Activated CD4-positive, alpha-beta T cell treated with anti-CD3 and anti-CD28 coated beads for 36 hours (primary cell): ENCODE results near the gene BMP7. TPM values are rescaled to one million over a fixed set of nuclear protein-coding genes. Genes with fewer than 3 reads are reported as not detected.
"Not testable (repeated sequence)": the region's sequence is repeated elsewhere in the genome, so short reads cannot be mapped to it uniquely, and the experiment has no call there.

Experiments
- ATAC-seq: fragments of 200-7000 bp; cut with Tn5 transposase; one replicate; pipeline ENCODE4 v1.10.0; 2021; ENCODE audit warnings: mild to moderate bottlenecking, moderate library complexity
- CTCF ChIA-PET: fragments of 350-600 bp; sonication (Branson Sonifier 250); formaldehyde crosslinking; loops from one replicate; lab custom pipeline; 2021; ENCODE audit warnings: antibody characterized with exemption; lab: Charles Lee
- POLR2A ChIA-PET: fragments of 350-600 bp; sonication (Branson Sonifier 250); formaldehyde crosslinking; loops from one replicate; lab custom pipeline; 2021; ENCODE audit warnings: antibody characterized with exemption, inconsistent platforms; lab: Charles Lee
- DNase-seq: peaks from one replicate; pipeline ENCODE4 v3.0.0-alpha.2; 2020
- H3K27ac Mint-ChIP-seq: one replicate; pipeline ENCODE4 v1.8.0; 2021; ENCODE audit warnings: mixed read lengths
- H3K27me3 Mint-ChIP-seq: one replicate; pipeline ENCODE4 v1.8.0; 2021; ENCODE audit warnings: mixed read lengths
- H3K36me3 Mint-ChIP-seq: one replicate; pipeline ENCODE4 v1.8.0; 2021; ENCODE audit warnings: low read depth, mixed read lengths
- H3K4me1 Mint-ChIP-seq: one replicate; pipeline ENCODE4 v1.8.0; 2021; ENCODE audit warnings: mixed read lengths
- H3K4me3 Mint-ChIP-seq: one replicate; pipeline ENCODE4 v1.8.0; 2021; ENCODE audit warnings: mild to moderate bottlenecking, moderate library complexity, mixed read lengths
- H3K9me3 Mint-ChIP-seq: one replicate; pipeline ENCODE4 v1.8.0; 2021; ENCODE audit warnings: low read depth, mixed read lengths
- intact Hi-C, 2 experiments: fragments of 100-400 bp; cut with DNase I in 1 of 2; cut with micrococcal nuclease in 1 of 2; formaldehyde crosslinking; loops; one replicate each; pipeline versions ENCODE4 v1.14.2 to v1.15.1; 2022 to 2024; cut with DNase I, micrococcal nuclease
- total RNA-seq, 2 experiments: library from RNA; stranded (reverse); gene quantifications; one replicate each; pipeline ENCODE4 v1.2.3, GENCODE V29; 2021

The BMP7 gene
- total RNA-seq, 2 experiments from 2014 or later, result 0.41 TPM; not detected in 1

DNA sequence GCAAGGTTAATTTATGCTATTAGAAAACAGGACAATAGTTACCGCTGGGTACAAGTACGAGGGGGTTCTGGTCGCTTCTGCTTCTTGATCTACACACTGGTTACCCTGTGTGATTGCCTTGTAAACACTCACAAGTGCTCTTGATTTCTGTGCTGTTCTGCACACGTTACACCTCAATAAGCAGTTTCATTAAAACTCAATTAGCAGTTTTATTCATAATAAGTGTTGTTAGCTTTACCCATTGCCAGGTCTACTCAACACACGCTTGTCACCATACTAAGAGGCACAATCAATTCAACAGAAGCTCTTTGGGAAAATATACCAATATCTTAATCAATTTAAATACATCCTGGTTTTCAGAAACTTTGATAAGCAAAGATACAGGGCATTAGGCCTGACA is 20.4 kb downstream of the BMP7 start:
- DNase-seq (no peak), ATAC-seq (no peak)
- ChIA-PET CTCF (no interaction called here), POLR2A (no interaction called here)
- peaks cover under 1% of the 10 kb centered on the region for H3K4me1 Mint-ChIP-seq
- H3K27me3 Mint-ChIP-seq, result peaks cover 11% of the 10 kb centered on the region
- intact Hi-C loops, result no loop called here
- H3K9me3 Mint-ChIP-seq, result no peaks in the 10 kb centered on the region
- no peak overlapping the region for H3K4me3 Mint-ChIP-seq
- no peaks in the 10 kb centered on the region for H3K36me3 Mint-ChIP-seq
- no peak overlapping the region for H3K27ac Mint-ChIP-seq

DNA sequence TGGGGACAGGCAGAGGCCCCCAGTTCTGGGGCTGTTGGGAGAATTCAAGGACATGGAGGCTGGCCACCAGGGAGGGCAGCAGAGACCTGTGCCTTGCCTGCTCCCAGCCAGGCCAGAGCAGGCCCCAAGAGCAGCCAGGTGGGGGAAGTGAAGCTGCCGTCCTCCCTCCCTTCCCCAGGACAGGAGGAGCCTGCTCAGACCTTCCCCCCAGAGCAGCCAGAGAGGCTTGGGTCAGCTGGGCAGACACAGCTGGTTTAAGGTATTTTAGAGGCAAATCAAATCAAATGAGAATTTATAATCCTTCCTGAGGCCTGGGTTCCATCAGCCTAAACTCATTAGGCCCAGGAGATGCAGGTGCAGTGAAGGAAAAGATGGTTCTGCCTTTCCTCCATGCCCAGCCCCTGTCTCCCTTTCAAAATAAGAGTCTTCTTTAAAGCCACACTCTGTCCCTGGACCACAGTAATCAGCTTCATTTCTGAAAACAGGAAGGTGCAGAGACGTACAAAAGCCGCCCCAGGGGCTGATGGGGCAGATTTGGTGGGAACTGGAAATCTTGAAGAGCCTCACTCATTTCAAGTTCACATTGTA is 21.7 kb downstream of the BMP7 start:
- H3K4me3 Mint-ChIP-seq, result no peak overlapping the region
- CTCF ChIA-PET, result interaction anchor here (0.6 to 0.7 kb wide), 2 partner anchors 155 to 1584 kb away, joined by 3 to 4 read pairs; no protein-coding TSS in a partner anchor

GRCh38 chr20:57244221-57244585 is 22.2 kb downstream of the BMP7 start:
- no peak for ATAC-seq
- H3K9me3 Mint-ChIP-seq, result no peaks in the 10 kb centered on the region

More for the DNA sequence above, 21.7 kb downstream of the BMP7 start:
- H3K9me3 Mint-ChIP-seq, result no peaks in the 10 kb centered on the region
- H3K27me3 Mint-ChIP-seq, result peaks cover 11% of the 10 kb centered on the region
- no peak overlapping the region for H3K27ac Mint-ChIP-seq
- H3K36me3 Mint-ChIP-seq, result no peaks in the 10 kb centered on the region
- POLR2A ChIA-PET, result no interaction called here
- intact Hi-C loops, result no loop called here
- H3K4me1 Mint-ChIP-seq, result no peaks in the 10 kb centered on the region
- ATAC-seq (no peak), DNase-seq (no peak)

GRCh38 chr20:57243480-57244220 is 22.8 kb downstream of the BMP7 start:
- ChIA-PET CTCF (no interaction called here), POLR2A (no interaction called here)
- Mint-ChIP-seq H3K36me3 (no peaks in the 10 kb centered on the region), H3K4me3 (no peak overlapping the region), H3K9me3 (no peaks in the 10 kb centered on the region), H3K27ac (no peak overlapping the region), H3K4me1 (no peaks in the 10 kb centered on the region), H3K27me3 (peaks cover 9% of the 10 kb centered on the region)
- DNase-seq (no peak), ATAC-seq (no peak)
- intact Hi-C loops, result no loop called here

More at GRCh38 chr20:57244221-57244585, 22.2 kb downstream of the BMP7 start:
- Mint-ChIP-seq H3K4me1 (no peaks in the 10 kb centered on the region), H3K4me3 (no peak overlapping the region), H3K27me3 (peaks cover 9% of the 10 kb centered on the region), H3K27ac (no peak overlapping the region), H3K36me3 (no peaks in the 10 kb centered on the region)
- CTCF ChIA-PET, result no interaction called here
- DNase-seq, result no peak
- intact Hi-C loops, result no loop called here
- POLR2A ChIA-PET, result no interaction called here

GRCh38 chr20:57242414-57242813 is 24.0 kb downstream of the BMP7 start:
- no peaks in the 10 kb centered on the region for H3K36me3 Mint-ChIP-seq
- H3K4me1 Mint-ChIP-seq, result no peaks in the 10 kb centered on the region
- ATAC-seq, result no peak
- ChIA-PET POLR2A (no interaction called here), CTCF (no interaction called here)
- peaks cover 2% of the 10 kb centered on the region for H3K9me3 Mint-ChIP-seq
- no peak overlapping the region for H3K4me3 Mint-ChIP-seq
- H3K27ac Mint-ChIP-seq, result no peak overlapping the region
- intact Hi-C loops, result no loop called here
- H3K27me3 Mint-ChIP-seq, result peaks cover 11% of the 10 kb centered on the region
- DNase-seq, result no peak

- no peak for DNase-seq
- Mint-ChIP-seq H3K4me1 (no peaks in the 10 kb centered on the region), H3K36me3 (no peaks in the 10 kb centered on the region), H3K4me3 (no peak overlapping the region), H3K27ac (no peak overlapping the region), H3K9me3 (peaks cover 2% of the 10 kb centered on the region), H3K27me3 (peaks cover 8% of the 10 kb centered on the region)
- intact Hi-C loops, result no loop called here
- ATAC-seq, result no peak
- POLR2A ChIA-PET, result no interaction called here
- CTCF ChIA-PET, result interaction anchor here (0.5 kb wide), 1 partner anchor 941 kb away, joined by 3 read pairs; no protein-coding TSS in a partner anchor
Measured at GRCh38 chr20:57241363-57241991, 25.0 kb downstream of the BMP7 start.

- H3K4me1 Mint-ChIP-seq, result no peaks in the 10 kb centered on the region
- H3K27ac Mint-ChIP-seq, result no peak overlapping the region
- peaks cover 2% of the 10 kb centered on the region for H3K9me3 Mint-ChIP-seq
- CTCF ChIA-PET, result interaction anchor here (0.5 kb wide), 1 partner anchor 942 kb away, joined by 3 read pairs; no protein-coding TSS in a partner anchor
- DNase-seq (no peak), ATAC-seq (no peak)
- no peak overlapping the region for H3K4me3 Mint-ChIP-seq
- peaks cover 15% of the 10 kb centered on the region for H3K27me3 Mint-ChIP-seq
- POLR2A ChIA-PET, result no interaction called here
- H3K36me3 Mint-ChIP-seq, result no peaks in the 10 kb centered on the region
- intact Hi-C loops, result no loop called here
Measured at GRCh38 chr20:57240581-57241362, 25.7 kb downstream of the BMP7 start.

DNA sequence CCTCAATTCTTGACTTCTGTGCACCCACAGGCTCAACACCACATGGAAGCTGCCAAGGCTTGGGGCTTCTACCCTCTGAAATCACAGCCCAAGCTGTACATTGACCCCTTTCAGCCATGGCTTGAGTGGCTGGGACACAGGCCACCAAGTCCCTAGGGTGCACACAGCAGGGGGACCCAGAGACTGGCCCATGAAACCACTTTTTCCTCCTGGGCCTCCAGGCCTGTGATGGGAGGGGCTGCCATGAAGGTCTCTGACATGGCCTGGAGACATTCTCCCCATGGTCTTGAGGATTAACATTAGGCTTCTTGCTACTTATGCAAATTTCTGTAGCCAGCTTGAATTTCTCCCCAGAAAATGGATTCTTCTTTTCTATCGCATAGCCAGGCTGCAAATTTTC is 26.7 kb downstream of the BMP7 start:
- DNase-seq, H3K9me3 Mint-ChIP-seq, intact Hi-C loops, H3K4me3 Mint-ChIP-seq, POLR2A ChIA-PET, H3K27ac Mint-ChIP-seq, H3K36me3 Mint-ChIP-seq, CTCF ChIA-PET, H3K4me1 Mint-ChIP-seq, ATAC-seq: not testable (repeated sequence)
- peaks cover 25% of the 10 kb centered on the region for H3K27me3 Mint-ChIP-seq

DNA sequence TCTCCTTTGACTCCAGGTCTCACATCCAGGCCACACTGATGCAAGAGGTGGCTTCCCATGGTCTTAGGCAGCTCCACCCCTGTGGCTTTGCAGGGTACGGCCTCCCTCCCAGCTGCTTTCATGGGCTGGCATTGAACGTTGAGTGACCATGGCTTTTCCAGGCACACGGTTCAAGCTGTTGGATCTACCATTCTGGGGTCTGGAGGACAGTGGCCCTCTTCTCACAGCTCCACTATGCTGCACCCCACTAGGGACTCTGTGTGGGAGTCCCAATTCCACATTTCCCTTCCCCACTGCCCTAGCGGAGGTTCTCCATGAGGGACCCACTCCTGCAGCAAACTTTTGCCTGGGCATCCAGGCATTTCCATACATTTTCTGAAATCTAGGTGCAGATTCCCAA is 27.1 kb downstream of the BMP7 start:
- POLR2A ChIA-PET, H3K4me1 Mint-ChIP-seq: not testable (repeated sequence)

GRCh38 chr20:57238089-57238488 is 28.4 kb downstream of the BMP7 start:
- ChIA-PET CTCF (no interaction called here), POLR2A (no interaction called here)
- no peaks in the 10 kb centered on the region for H3K36me3 Mint-ChIP-seq
- ATAC-seq (no peak), DNase-seq (no peak)
- peaks cover 27% of the 10 kb centered on the region for H3K27me3 Mint-ChIP-seq
- H3K27ac Mint-ChIP-seq, result no peak overlapping the region
- H3K4me1 Mint-ChIP-seq, result no peaks in the 10 kb centered on the region
- no peak overlapping the region for H3K4me3 Mint-ChIP-seq
- H3K9me3 Mint-ChIP-seq, result peaks cover 2% of the 10 kb centered on the region
- intact Hi-C loops, result no loop called here

More for the DNA sequence above, 27.1 kb downstream of the BMP7 start:
- intact Hi-C loops, H3K27ac Mint-ChIP-seq, H3K4me3 Mint-ChIP-seq, CTCF ChIA-PET, DNase-seq, ATAC-seq, H3K9me3 Mint-ChIP-seq, H3K36me3 Mint-ChIP-seq: not testable (repeated sequence)
- peaks cover 27% of the 10 kb centered on the region for H3K27me3 Mint-ChIP-seq

GRCh38 chr20:57237585-57237953 is 28.9 kb downstream of the BMP7 start:
- DNase-seq (no peak), ATAC-seq (no peak)
- H3K27ac Mint-ChIP-seq, result no peak overlapping the region
- H3K27me3 Mint-ChIP-seq, result peaks cover 27% of the 10 kb centered on the region
- H3K4me3 Mint-ChIP-seq, result no peak overlapping the region
- intact Hi-C loops, result no loop called here
- no peaks in the 10 kb centered on the region for H3K4me1 Mint-ChIP-seq
- ChIA-PET POLR2A (no interaction called here), CTCF (no interaction called here)
- peaks cover 2% of the 10 kb centered on the region for H3K9me3 Mint-ChIP-seq
- H3K36me3 Mint-ChIP-seq, result no peaks in the 10 kb centered on the region
